Upper lobe of right lung (tissue), 1 donor: ENCODE data around the gene CMTM8. TPM values are rescaled to one million over a fixed set of nuclear protein-coding genes. Genes with fewer than 3 reads are reported as not detected.
"Not testable (repeated sequence)": the region's sequence is repeated elsewhere in the genome, so short reads cannot be mapped to it uniquely, and the experiment has no call there.

Experiments used
- ATAC-seq: fragments of 200-7000 bp; cut with Tn5 transposase; one replicate; pipeline ENCODE4 v1.9.1; 2020; ENCODE audit warnings: mild to moderate bottlenecking, moderate library complexity
- DNase-seq: peaks from one replicate; pipeline ENCODE4 v3.0.0-alpha.2; 2020
- H3K27ac ChIP-seq: fragments of 200-600 bp; one replicate; pipeline ENCODE4 v1.8.0; 2022
- H3K27me3 ChIP-seq: fragments of 200-600 bp; one replicate; pipeline ENCODE4 v1.8.0; 2022; ENCODE audit warnings: mild to moderate bottlenecking
- H3K36me3 ChIP-seq: fragments of 200-600 bp; one replicate; pipeline ENCODE4 v1.8.0; 2022
- H3K4me1 ChIP-seq: fragments of 200-600 bp; one replicate; pipeline ENCODE4 v1.8.0; 2022
- H3K4me3 ChIP-seq: fragments of 200-600 bp; one replicate; pipeline ENCODE4 v1.8.0; 2022; ENCODE audit warnings: mild to moderate bottlenecking
- H3K9me3 ChIP-seq: fragments of 200-600 bp; one replicate; pipeline ENCODE4 v1.8.0; 2022
- intact Hi-C: fragments of 100-400 bp; cut with DNase I; formaldehyde crosslinking; loops from one replicate; pipeline ENCODE4 v1.11.0; 2022
- total RNA-seq: library from RNA; stranded (reverse); fragmentation: NEBNext Ultra II Directional; extraction: Animal tissue kit (Norgen Biotek cat#: 25700); gene quantifications from one replicate; pipeline ENCODE4 v1.2.1, GENCODE V29; 2021
- TF ChIP-seq, protein P1 (sequence below): fragments of 200-600 bp; IDR thresholded peaks from one replicate; pipeline ENCODE4 v1.8.0; 2022; ENCODE audit warnings: antibody characterized with exemption
- donor health status: DM: no; HTN: yes; CAD: no; lungs with severe emphysema.

CMTM8 gene
- total RNA-seq, 1 donor from 2014 or later, result 24.9 TPM

- DNase-seq (no peak), ATAC-seq (no peak)
- H3K36me3 ChIP-seq, result no peaks in the 10 kb centered on the region
- TF ChIP-seq, protein P1, sequence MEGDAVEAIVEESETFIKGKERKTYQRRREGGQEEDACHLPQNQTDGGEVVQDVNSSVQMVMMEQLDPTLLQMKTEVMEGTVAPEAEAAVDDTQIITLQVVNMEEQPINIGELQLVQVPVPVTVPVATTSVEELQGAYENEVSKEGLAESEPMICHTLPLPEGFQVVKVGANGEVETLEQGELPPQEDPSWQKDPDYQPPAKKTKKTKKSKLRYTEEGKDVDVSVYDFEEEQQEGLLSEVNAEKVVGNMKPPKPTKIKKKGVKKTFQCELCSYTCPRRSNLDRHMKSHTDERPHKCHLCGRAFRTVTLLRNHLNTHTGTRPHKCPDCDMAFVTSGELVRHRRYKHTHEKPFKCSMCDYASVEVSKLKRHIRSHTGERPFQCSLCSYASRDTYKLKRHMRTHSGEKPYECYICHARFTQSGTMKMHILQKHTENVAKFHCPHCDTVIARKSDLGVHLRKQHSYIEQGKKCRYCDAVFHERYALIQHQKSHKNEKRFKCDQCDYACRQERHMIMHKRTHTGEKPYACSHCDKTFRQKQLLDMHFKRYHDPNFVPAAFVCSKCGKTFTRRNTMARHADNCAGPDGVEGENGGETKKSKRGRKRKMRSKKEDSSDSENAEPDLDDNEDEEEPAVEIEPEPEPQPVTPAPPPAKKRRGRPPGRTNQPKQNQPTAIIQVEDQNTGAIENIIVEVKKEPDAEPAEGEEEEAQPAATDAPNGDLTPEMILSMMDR, result no peak
- peaks cover 3% of the 10 kb centered on the region for H3K9me3 ChIP-seq
- intact Hi-C loops, result no loop called here
- H3K27me3 ChIP-seq, result no peaks in the 10 kb centered on the region
- H3K27ac ChIP-seq, result no peak overlapping the region
- H3K4me3 ChIP-seq, result no peak overlapping the region
- H3K4me1 ChIP-seq, result no peaks in the 10 kb centered on the region
Observed at GRCh38 chr3:32222950-32223349, 15.5 kb upstream of the CMTM8 start.

- ATAC-seq (no peak), DNase-seq (no peak)
- no peaks in the 10 kb centered on the region for H3K4me1 ChIP-seq
- H3K9me3 ChIP-seq, result peaks cover 3% of the 10 kb centered on the region
- H3K36me3 ChIP-seq, result no peaks in the 10 kb centered on the region
- H3K27me3 ChIP-seq, result no peaks in the 10 kb centered on the region
- no peak overlapping the region for H3K27ac ChIP-seq
- TF ChIP-seq, protein P1, result no peak
- intact Hi-C loops, result no loop called here
- no peak overlapping the region for H3K4me3 ChIP-seq
Observed at GRCh38 chr3:32224016-32224516, 14.4 kb upstream of the CMTM8 start.

DNA sequence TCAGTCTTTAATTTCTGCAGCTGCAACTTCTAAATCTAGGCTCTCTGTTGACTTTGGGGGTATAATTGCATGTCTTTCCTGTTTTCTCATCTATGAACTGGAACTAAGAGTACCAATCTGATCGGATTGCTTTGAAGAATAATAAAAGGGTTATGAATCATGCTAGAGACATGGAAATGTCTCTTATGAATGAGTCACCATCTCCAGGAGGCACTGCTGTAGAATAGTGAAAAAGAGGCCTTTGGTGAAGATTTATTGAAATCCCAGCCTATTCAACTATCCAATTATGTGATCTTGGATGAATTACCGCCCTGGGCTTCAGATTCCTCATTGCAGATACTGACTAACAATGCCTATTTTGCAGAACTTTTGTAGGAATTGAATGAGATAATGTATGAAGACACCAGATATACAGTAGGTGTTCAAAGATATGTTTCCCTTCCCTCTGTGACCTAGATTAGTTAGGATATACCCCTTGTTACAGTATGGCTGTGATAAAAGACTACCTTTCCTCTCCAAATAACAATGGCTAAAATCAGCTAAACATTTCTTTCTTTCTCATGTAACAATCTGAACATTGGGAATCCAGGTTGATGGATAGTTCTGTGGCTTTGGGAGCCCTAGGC, 11.5 kb upstream of the CMTM8 start:
- H3K27ac ChIP-seq, result no peak overlapping the region
- H3K36me3 ChIP-seq, result no peaks in the 10 kb centered on the region
- no peaks in the 10 kb centered on the region for H3K9me3 ChIP-seq
- H3K4me1 ChIP-seq, result no peaks in the 10 kb centered on the region
- no peaks in the 10 kb centered on the region for H3K27me3 ChIP-seq
- ATAC-seq (no peak), DNase-seq (no peak)
- H3K4me3 ChIP-seq, result no peak overlapping the region
- TF ChIP-seq, protein P1, result no peak
- intact Hi-C loops, result no loop called here

- H3K36me3 ChIP-seq, H3K27ac ChIP-seq, H3K27me3 ChIP-seq, H3K4me1 ChIP-seq, H3K9me3 ChIP-seq, intact Hi-C loops, ATAC-seq, H3K4me3 ChIP-seq, DNase-seq: not testable (repeated sequence)
Observed at GRCh38 chr3:32228743-32229142, 9.7 kb upstream of the CMTM8 start.

GRCh38 chr3:32229565-32229964, 8.9 kb upstream of the CMTM8 start:
- Histone ChIP-seq H3K4me1 (no peaks in the 10 kb centered on the region), H3K27me3 (no peaks in the 10 kb centered on the region), H3K27ac (no peak overlapping the region), H3K4me3 (no peak overlapping the region), H3K9me3 (no peaks in the 10 kb centered on the region), H3K36me3 (no peaks in the 10 kb centered on the region)
- no peak for DNase-seq
- no peak for ATAC-seq
- intact Hi-C loops, result no loop called here
- TF ChIP-seq, protein P1, result no peak

GRCh38 chr3:32236377-32236776, 2.1 kb upstream of the CMTM8 start:
- Histone ChIP-seq H3K4me3 (no peak overlapping the region), H3K36me3 (no peaks in the 10 kb centered on the region), H3K27ac (no peak overlapping the region), H3K9me3 (peaks cover 6% of the 10 kb centered on the region), H3K27me3 (no peaks in the 10 kb centered on the region), H3K4me1 (no peaks in the 10 kb centered on the region)
- TF ChIP-seq, protein P1, result no peak
- no peak for ATAC-seq
- intact Hi-C loops, result no loop called here
- DNase-seq, result no peak
